Measurements from ENCODE around the gene DUSP10. TPM values are rescaled to one million over a fixed set of nuclear protein-coding genes. Genes with fewer than 3 reads are reported as not detected.

The DUSP10 gene
- polyA plus RNA-seq, 4 donors = 3.1 to 4.1 (median 3.7) TPM

DNA sequence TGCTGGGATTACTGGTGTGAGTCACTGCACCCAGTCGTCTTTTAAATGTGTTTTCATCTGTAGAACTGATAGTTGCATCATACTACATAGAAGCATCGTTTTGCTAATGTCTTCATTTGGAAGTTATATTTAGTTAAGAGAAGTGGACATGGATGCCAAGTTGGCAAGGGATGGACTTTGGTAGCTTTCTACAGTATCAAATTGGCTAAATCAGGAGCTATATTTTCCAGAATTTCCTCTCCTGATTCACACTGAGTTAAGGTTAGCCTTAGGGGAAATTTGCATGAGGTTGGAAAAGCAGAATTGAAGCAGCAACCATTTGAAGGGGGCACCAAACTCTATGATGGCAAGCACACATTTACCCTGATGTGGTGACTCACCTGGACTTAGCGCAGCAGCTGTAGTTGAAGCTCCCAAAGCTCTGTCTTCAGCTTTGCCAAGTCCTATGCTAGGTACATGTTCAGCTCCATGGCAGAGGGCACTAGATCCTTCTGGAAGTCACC is 43.9 kb downstream of the DUSP10 start:
- no peak for DNase-seq (ENCODE audit: low read depth in 4 of 4, low spot score in 3 of 4)

- no peak for DNase-seq (ENCODE audit: low read depth in 4 of 4, low spot score in 3 of 4)
These were observed 45.0 kb downstream of the DUSP10 start for GRCh38 chr1:221696718-221697461.

GRCh38 chr1:221696027-221696426 is 45.9 kb downstream of the DUSP10 start:
- no peak for DNase-seq (ENCODE audit: low read depth in 4 of 4, low spot score in 3 of 4)

GRCh38 chr1:221695301-221695700 is 46.6 kb downstream of the DUSP10 start:
- DNase-seq (ENCODE audit: low read depth in 4 of 4, low spot score in 3 of 4) = no peak

DNA sequence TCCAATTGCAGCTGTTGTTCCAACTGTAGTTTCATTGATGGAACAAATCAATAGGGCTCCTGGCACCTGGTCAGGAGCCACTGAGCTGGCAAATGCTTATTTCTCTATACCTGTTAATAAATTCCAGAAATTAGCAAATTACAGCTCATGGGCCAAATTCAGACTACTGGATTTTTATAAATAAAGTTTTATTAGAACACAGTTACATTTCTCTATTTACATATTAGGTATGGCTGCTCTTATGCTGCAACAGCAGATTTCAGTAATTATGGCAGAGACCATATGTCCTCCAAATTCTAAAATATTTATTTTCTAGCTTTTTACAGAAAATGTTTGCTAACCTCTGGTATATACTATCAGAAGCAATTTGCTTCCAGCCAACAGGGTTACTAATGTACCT is 47.8 kb downstream of the DUSP10 start:
- DNase-seq (ENCODE audit: low read depth in 4 of 4, low spot score in 3 of 4) = no peak

DNA sequence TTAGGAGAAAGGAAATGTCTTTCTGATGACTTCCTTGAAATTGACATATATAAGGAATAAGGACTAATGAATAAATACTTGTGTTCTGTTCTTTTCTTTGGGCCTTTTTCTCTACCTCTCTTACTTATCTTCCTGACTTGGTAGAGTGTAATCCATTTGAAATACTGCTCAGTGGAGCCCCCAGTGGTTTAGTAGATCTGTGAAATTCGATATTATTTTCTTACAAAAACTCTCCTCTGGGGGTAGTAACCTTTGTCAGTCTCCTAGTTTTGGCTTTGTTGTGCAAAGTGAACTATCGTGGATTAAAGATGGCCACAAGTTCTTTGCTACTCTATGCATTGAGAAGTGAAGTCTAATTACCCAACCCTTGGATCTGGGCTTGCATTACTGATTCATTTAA is 48.8 kb downstream of the DUSP10 start:
- DNase-seq (ENCODE audit: low read depth in 4 of 4, low spot score in 3 of 4) = no peak

DNA sequence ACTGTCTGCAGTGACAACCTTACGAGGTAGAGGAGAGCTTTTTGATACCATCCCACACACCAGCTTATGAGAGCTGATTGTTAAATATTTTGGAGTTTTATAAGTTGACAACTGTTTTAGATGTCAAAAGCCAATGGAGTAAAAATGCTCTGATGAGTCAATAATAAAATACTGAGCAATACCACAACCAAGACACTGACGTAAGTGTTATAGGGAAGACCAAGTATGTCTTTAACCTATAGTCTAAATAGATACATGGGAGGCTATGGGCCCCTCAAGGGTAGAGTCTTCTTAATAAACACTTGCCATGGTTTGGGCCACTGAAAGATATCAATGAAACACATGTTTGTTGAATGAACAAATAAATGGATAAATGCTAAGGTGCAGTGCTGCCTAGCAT is 49.2 kb downstream of the DUSP10 start:
- DNase-seq (ENCODE audit: low read depth in 4 of 4, low spot score in 3 of 4) = no peak

GRCh38 chr1:221691261-221691660 is 50.6 kb downstream of the DUSP10 start:
- no peak for DNase-seq (ENCODE audit: low read depth in 4 of 4, low spot score in 3 of 4)

GRCh38 chr1:221690858-221691257 is 51.0 kb downstream of the DUSP10 start:
- no peak for DNase-seq (ENCODE audit: low read depth in 4 of 4, low spot score in 3 of 4)

GRCh38 chr1:221689138-221689537 is 52.8 kb downstream of the DUSP10 start:
- no peak for DNase-seq (ENCODE audit: low read depth in 4 of 4, low spot score in 3 of 4)

DNA sequence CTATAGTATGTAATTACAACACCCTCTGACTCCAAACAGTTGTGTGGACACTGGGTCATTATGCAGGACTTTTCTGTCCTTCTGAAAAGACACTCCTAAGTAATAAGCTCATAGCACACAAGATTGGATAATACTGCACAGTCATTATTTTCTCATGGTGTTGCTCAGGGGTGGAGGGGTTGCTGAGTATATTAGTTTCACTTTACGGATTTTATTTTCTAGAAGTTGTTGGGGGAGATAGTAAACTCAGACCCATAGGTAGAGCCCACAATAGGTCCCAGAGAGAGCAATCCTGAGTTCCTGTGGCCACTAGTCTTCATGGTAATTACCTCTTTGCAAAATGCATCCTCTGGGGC is 53.4 kb downstream of the DUSP10 start:
- DNase-seq (ENCODE audit: low read depth in 4 of 4, low spot score in 3 of 4) = no peak

DNA sequence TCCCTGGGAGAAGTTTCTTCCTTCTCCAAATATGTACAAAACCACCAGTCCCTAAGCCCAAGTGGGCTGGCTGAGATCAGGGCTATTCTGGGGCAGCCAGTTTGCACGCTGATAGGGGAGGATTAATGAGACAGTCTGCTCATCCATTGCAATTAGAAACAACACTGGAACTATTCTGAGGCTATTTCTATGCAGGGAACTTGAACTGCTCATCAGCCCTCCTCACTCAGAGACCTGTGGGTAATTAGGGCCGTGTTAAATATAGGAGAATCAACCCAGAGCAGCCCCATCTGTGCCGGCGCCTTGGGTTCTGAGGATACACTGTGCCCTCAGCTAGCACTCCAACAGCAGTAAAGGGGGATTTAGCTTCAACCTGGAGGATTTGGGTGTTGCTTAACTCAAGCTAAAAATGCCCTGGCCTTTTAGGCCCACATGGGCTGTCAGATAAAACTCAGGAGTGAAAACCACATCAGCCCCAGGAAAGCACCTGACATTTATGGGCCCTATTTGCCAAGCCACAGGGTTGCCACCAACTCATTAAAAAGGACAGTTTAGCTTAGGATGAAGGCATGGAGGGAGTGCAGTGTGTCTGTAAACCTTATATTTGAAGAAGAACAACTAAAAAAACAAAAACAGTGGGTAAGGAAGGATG is 53.9 kb downstream of the DUSP10 start:
- no peak for DNase-seq (ENCODE audit: low read depth in 4 of 4, low spot score in 3 of 4)

GRCh38 chr1:221683681-221684080 is 58.2 kb downstream of the DUSP10 start:
- no peak for DNase-seq (ENCODE audit: low read depth in 4 of 4, low spot score in 3 of 4)

DNA sequence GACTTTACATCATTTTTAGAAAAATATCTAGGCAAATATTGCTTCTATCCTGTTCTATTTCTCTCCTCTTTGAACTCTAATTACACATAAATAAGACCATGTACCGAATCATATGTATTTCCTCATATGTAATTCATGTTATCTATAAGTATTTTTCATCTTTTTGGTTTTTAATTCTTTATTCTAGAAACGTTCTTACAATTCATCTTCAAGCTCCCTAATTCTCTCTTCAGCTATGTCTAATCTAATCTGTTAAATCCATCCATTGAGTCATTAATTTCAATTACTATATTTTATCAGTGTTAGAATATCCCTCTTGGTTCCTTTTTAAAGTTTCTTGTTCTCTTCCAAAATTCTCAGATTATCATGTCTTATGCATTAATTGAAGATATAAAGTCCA is 61.8 kb downstream of the DUSP10 start:
- no peak for DNase-seq (ENCODE audit: low read depth in 4 of 4, low spot score in 3 of 4)

DNA sequence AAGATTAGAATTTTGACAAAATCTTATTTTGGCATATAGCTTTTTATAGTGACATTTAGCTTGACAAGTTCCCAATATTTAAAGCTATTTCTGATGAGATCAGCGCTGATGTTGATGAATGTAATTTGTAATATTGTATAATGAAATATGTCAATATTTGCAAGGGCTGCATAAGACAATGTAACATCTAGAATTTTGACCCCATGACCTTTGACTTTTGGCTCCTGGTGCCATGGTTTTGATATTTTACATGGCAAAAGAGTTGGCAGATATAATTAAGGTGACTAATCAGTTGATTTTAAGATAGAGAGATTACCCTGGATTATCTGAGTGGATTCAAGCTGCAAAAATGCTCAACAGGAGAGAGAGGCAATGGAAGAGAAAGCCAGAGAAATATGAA is 63.9 kb downstream of the DUSP10 start:
- DNase-seq (ENCODE audit: low read depth in 4 of 4, low spot score in 3 of 4) = no peak

DNA sequence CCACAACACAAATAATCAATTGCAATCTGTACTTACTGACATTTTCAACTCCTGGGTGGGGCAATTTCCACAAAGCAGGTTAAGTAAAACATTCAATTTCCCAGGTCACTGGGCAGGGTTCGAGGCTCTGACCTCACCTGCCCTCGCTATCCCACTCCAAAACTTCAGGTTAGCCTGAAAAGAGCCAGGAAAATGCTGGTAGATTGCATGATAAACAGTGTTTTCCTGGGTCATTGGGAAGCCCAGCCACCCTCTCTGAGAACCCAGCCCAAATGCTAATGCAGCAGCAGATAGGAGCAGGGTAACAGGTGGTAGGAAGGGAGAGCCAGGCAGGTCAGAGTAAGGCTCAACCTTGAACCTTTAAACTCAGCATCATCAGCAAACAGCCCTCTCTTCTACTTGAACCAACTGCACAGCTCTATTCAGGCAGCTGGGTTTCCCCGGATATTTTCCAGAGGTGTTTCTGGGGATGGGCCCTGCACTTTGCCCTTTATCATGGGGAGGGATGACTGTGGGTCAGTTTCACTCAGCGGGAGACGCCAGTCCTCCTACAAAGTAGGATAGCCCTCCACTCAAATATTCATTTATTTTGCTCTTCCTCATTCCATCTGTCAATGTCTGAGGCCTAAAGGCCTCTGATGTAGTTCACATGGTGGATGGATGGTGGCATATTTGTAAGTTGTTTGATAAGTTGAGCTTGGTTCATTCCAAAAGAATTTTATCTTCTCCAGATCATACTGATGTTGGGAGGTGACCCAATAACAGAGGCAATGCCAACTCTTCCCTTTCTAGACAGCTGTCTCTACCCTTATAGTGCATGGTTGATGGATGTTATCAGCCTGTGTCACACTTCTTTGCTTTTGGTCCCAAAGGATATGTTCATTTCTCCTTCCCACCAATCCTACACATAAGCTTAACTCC is 65.7 kb downstream of the DUSP10 start:
- no peak for DNase-seq (ENCODE audit: low read depth in 4 of 4, low spot score in 3 of 4)

GRCh38 chr1:221672965-221673364 is 68.9 kb downstream of the DUSP10 start:
- no peak for DNase-seq (ENCODE audit: low read depth in 4 of 4, low spot score in 3 of 4)

GRCh38 chr1:221672239-221672645 is 69.6 kb downstream of the DUSP10 start:
- DNase-seq (ENCODE audit: low read depth in 4 of 4, low spot score in 3 of 4) = no peak

GRCh38 chr1:221670081-221670480 is 71.8 kb downstream of the DUSP10 start:
- DNase-seq (ENCODE audit: low read depth in 4 of 4, low spot score in 3 of 4) = no peak

DNA sequence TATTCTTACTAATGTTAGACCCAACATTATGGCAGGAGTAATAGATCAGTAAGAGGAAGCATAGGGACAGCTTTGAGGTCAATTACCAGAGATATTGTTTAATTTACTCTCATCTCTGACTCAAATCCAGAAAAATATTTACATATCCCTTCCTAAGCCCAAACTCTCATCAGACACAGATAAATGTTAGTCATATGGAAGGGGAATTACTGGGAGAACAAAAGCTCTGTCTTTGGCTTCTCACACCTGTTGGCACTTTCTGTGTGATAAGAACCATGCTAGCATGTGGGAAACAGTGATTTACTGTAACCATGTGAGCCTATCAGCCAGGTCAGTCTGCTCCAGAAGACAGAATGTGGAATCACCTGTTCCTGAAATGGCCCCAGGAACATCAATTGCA is 72.4 kb downstream of the DUSP10 start:
- no peak for DNase-seq (ENCODE audit: low read depth in 4 of 4, low spot score in 3 of 4)

DNA sequence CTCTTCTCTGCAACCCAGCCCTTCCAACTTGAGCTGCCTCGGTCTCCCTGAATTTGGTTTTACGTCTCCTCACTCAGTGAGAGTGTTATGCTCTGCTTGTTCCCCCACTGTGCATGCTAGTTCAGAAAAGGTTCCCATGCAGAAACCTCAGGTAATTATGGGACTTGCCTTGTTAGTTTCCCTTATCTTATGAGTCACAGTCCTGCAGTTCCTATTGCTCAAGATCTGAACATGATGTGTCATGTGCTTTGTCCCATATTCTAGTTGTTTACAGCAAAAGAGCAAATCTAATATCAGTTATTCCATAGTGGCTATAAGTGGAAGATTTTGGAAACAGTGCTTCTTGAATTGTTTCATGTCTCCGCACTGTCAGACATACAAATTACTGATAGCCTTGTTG is 74.4 kb downstream of the DUSP10 start:
- DNase-seq (ENCODE audit: low read depth in 4 of 4, low spot score in 3 of 4) = no peak

All from right renal pelvis (tissue), 4 donors.